ENCODE measurements around the gene USH1G. TPM values are rescaled to one million over a fixed set of nuclear protein-coding genes. Genes with fewer than 3 reads are reported as not detected.
A peak's percentile ranks its signal among the peaks of the same experiment; 100 is the strongest.
"Not testable (repeated sequence)": the region's sequence is repeated elsewhere in the genome, so short reads cannot be mapped to it uniquely, and the experiment has no call there.

USH1G gene
- total RNA-seq, 1 experiment from 2014 or later: 0.48 TPM

DNA sequence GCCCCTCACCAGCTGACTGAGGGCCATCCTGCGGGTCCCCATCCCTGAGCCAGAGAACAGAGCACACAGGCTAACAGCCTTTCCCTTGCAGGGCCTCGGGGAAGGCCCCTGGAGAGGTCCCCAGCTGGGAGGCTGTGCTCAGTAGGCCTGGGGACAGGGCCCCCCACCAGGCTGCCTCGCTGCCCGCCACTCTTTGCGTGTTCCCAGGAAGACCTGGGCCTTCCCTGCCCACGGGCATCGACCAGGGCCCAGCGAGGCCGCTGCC, 48.7 kb upstream of the USH1G start:
- H3K27me3 Mint-ChIP-seq (ENCODE audit: insufficient read depth, unreplicated experiment): peaks cover 2% of the 10 kb centered on the region
- ChIA-PET CTCF (interaction anchor here (0.7 to 4.7 kb wide), 8 partner anchors 10 to 98 kb away, joined by 3 to 61 read pairs (median 4); partner anchors contain the start of genes CDR2L, FDXR and MRPL58), POLR2A (interaction anchor here (1.1 to 2.6 kb wide), 5 partner anchors 10 to 99 kb away, joined by 3 to 19 read pairs (median 7); partner anchors contain the start of genes CDR2L, FDXR and MRPL58)
- peaks cover 36% of the 10 kb centered on the region for H3K4me1 ChIP-seq
- H3K27ac Mint-ChIP-seq (ENCODE audit: unreplicated experiment): no peak overlapping the region
- H3K4me3 Mint-ChIP-seq (ENCODE audit: unreplicated experiment): peak overlapping the region; percentile 84
- H3K9me3 ChIP-seq: no peaks in the 10 kb centered on the region
- H3K9me3 Mint-ChIP-seq (ENCODE audit: unreplicated experiment): no peaks in the 10 kb centered on the region
- H3K36me3 Mint-ChIP-seq (ENCODE audit: insufficient read depth, unreplicated experiment): peaks cover 6% of the 10 kb centered on the region
- peak overlapping the region; percentile 90 for H3K4me3 ChIP-seq (ENCODE audit: low read depth, low read length)
- H3K36me3 ChIP-seq (ENCODE audit: control insufficient read depth, insufficient read depth, low read length): no peaks in the 10 kb centered on the region
- no TSS peak for BruUV-seq (replicated peaks)
- H3K27me3 ChIP-seq (replicated peaks; ENCODE audit: control insufficient read depth, insufficient read depth, low read length): no peaks in the 10 kb centered on the region
- peak in 1 of 2 experiments; percentile 28 for DNase-seq
- TF ChIP-seq, protein P1, sequence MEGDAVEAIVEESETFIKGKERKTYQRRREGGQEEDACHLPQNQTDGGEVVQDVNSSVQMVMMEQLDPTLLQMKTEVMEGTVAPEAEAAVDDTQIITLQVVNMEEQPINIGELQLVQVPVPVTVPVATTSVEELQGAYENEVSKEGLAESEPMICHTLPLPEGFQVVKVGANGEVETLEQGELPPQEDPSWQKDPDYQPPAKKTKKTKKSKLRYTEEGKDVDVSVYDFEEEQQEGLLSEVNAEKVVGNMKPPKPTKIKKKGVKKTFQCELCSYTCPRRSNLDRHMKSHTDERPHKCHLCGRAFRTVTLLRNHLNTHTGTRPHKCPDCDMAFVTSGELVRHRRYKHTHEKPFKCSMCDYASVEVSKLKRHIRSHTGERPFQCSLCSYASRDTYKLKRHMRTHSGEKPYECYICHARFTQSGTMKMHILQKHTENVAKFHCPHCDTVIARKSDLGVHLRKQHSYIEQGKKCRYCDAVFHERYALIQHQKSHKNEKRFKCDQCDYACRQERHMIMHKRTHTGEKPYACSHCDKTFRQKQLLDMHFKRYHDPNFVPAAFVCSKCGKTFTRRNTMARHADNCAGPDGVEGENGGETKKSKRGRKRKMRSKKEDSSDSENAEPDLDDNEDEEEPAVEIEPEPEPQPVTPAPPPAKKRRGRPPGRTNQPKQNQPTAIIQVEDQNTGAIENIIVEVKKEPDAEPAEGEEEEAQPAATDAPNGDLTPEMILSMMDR (IDR thresholded peaks at IDR 0.05; ENCODE audit: insufficient read depth in 1 of 2, low read depth in 1 of 2, low read length in 1 of 2, severe bottlenecking in 1 of 2, unreplicated experiment in 1 of 2): no peak
- intact Hi-C loops (cut with micrococcal nuclease; ENCODE audit: unreplicated experiment): loop anchor here (1.0 kb wide), 1 partner anchor 11 kb away; no protein-coding TSS in a partner anchor
- H3K4me1 Mint-ChIP-seq (ENCODE audit: low read depth, unreplicated experiment): peaks cover 28% of the 10 kb centered on the region

DNA sequence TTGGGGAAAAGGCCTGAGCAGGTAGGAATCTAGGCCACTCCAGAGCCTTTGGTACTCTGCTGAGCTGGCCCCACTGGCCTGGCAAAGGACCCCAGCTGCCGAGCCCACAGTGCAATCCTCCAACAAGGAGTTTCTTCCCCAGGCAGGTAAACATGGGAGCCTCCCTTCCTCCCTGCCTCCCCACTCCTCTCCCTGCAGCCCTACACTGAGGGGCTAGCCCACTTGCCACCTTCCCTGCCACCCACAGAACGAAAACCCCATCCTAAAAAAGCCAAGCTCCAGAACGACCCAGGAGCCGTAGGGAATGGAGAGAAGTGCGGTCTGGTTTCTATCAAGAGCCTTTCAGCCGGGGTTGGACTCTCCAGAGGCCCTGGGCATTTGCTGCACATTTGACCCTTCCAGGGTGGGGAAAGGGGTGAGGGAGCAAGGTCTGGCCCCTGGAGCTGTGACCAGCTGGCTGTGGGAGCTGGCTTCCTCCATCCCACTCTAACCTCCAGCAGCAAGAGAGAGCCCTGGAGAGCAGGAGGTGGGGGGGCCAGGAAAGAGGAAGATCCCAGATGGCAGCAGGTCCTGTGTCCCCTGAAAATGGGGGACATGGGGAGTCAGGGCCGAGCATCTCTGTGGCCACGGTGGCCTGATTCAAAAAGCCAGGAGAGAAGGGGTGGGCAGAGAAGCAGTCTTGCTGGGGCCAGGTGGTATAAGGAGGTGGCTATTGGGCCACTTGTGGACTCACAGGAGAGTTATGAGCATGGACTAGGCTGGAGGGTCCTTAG, 48.2 kb upstream of the USH1G start:
- H3K36me3 Mint-ChIP-seq (ENCODE audit: insufficient read depth, unreplicated experiment): peaks cover 6% of the 10 kb centered on the region
- H3K4me3 Mint-ChIP-seq (ENCODE audit: unreplicated experiment): peak overlapping the region; percentile 84
- no peaks in the 10 kb centered on the region for H3K27me3 Mint-ChIP-seq (ENCODE audit: insufficient read depth, unreplicated experiment)
- peaks cover 28% of the 10 kb centered on the region for H3K4me1 Mint-ChIP-seq (ENCODE audit: low read depth, unreplicated experiment)
- peaks cover 36% of the 10 kb centered on the region for H3K4me1 ChIP-seq
- H3K36me3 ChIP-seq (ENCODE audit: control insufficient read depth, insufficient read depth, low read length): no peaks in the 10 kb centered on the region
- H3K27me3 ChIP-seq (replicated peaks; ENCODE audit: control insufficient read depth, insufficient read depth, low read length): no peaks in the 10 kb centered on the region
- POLR2A ChIA-PET: interaction anchor here (1.4 to 2.6 kb wide), 3 partner anchors 17 to 98 kb away, joined by 4 to 19 read pairs (median 17); partner anchors contain the start of genes CDR2L, FDXR and MRPL58
- no peaks in the 10 kb centered on the region for H3K9me3 Mint-ChIP-seq (ENCODE audit: unreplicated experiment)
- no TSS peak for BruUV-seq (replicated peaks)
- DNase-seq: peak in 1 of 2 experiments; percentile 27
- no peak overlapping the region for H3K27ac Mint-ChIP-seq (ENCODE audit: unreplicated experiment)
- H3K9me3 ChIP-seq: no peaks in the 10 kb centered on the region
- intact Hi-C loops (cut with micrococcal nuclease; ENCODE audit: unreplicated experiment): no loop called here
- TF ChIP-seq, protein P1 (IDR thresholded peaks at IDR 0.05; ENCODE audit: insufficient read depth in 1 of 2, low read depth in 1 of 2, low read length in 1 of 2, severe bottlenecking in 1 of 2, unreplicated experiment in 1 of 2): no peak
- H3K4me3 ChIP-seq (ENCODE audit: low read depth, low read length): peak overlapping the region; percentile 90
- CTCF ChIA-PET: interaction anchor here (0.7 to 4.7 kb wide), 7 partner anchors 9 to 65 kb away, joined by 3 to 61 read pairs (median 5); partner anchors contain the start of genes CDR2L and MRPL58

DNA sequence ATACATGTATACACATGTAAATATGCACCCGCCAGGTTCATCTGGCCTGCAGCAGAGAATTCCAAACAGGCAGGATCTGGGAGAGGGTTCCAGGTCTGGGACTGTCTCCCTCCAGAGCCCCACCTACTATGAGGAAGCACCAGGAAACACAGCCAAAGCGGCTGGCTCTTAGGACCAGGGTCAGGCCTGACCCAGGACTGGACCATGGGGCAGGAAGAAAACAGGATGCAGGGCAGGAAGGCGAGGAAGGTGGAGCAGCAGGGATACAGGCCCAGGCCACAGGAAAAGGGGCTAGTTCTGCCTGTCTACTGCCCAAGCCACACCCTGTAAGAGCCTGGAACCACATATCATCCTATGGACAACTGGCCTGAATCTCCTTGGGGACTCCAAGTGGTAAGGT, 47.3 kb upstream of the USH1G start:
- intact Hi-C loops (cut with micrococcal nuclease; ENCODE audit: unreplicated experiment): no loop called here
- Histone ChIP-seq H3K27me3 (replicated peaks; ENCODE audit: control insufficient read depth, insufficient read depth, low read length) (no peaks in the 10 kb centered on the region), H3K4me3 (ENCODE audit: low read depth, low read length) (no peak overlapping the region), H3K9me3 (no peaks in the 10 kb centered on the region), H3K36me3 (ENCODE audit: control insufficient read depth, insufficient read depth, low read length) (no peaks in the 10 kb centered on the region), H3K4me1 (peaks cover 36% of the 10 kb centered on the region)
- no peak overlapping the region for H3K27ac Mint-ChIP-seq (ENCODE audit: unreplicated experiment)
- H3K27me3 Mint-ChIP-seq (ENCODE audit: insufficient read depth, unreplicated experiment): no peaks in the 10 kb centered on the region
- POLR2A ChIA-PET: no interaction called here
- no peaks in the 10 kb centered on the region for H3K9me3 Mint-ChIP-seq (ENCODE audit: unreplicated experiment)
- no TSS peak for BruUV-seq (replicated peaks)
- DNase-seq: no peak
- H3K36me3 Mint-ChIP-seq (ENCODE audit: insufficient read depth, unreplicated experiment): peaks cover 6% of the 10 kb centered on the region
- H3K4me3 Mint-ChIP-seq (ENCODE audit: unreplicated experiment): peak overlapping the region; percentile 84
- CTCF ChIA-PET: interaction anchor here (4.7 kb wide), 1 partner anchor 9 kb away, joined by 61 read pairs; no protein-coding TSS in a partner anchor
- peaks cover 28% of the 10 kb centered on the region for H3K4me1 Mint-ChIP-seq (ENCODE audit: low read depth, unreplicated experiment)
- TF ChIP-seq, protein P1 (IDR thresholded peaks at IDR 0.05; ENCODE audit: insufficient read depth in 1 of 2, low read depth in 1 of 2, low read length in 1 of 2, severe bottlenecking in 1 of 2, unreplicated experiment in 1 of 2): no peak

DNA sequence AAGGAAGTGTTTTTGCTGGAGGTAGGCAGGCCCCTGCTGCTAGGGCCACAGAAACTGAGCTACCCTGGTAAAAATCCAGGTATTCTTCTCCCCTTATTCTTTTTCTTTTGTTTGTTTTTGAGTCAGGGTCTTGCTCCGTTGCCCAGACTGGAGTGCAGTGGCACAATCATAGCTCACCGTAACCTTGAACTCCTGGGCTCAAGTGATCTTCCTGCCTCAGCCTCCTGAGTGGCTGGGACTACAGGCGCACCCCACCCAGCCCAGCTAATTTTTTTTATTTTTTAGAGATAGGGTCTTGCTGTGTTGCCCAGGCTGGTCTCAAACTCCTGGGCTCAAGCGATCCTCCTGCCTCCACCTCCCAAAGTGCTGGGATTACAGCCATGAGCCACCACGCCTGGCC, 46.4 kb upstream of the USH1G start:
- intact Hi-C loops (cut with micrococcal nuclease; ENCODE audit: unreplicated experiment); H3K9me3 Mint-ChIP-seq (ENCODE audit: unreplicated experiment); DNase-seq; H3K27me3 Mint-ChIP-seq (ENCODE audit: insufficient read depth, unreplicated experiment); H3K4me3 ChIP-seq (ENCODE audit: low read depth, low read length); H3K36me3 ChIP-seq (ENCODE audit: control insufficient read depth, insufficient read depth, low read length); H3K27me3 ChIP-seq (replicated peaks; ENCODE audit: control insufficient read depth, insufficient read depth, low read length); BruUV-seq (replicated peaks); H3K36me3 Mint-ChIP-seq (ENCODE audit: insufficient read depth, unreplicated experiment); H3K9me3 ChIP-seq; H3K4me3 Mint-ChIP-seq (ENCODE audit: unreplicated experiment): not testable (repeated sequence)
- H3K4me1 ChIP-seq: peaks cover 36% of the 10 kb centered on the region
- CTCF ChIA-PET: interaction anchor here (0.7 kb wide), 1 partner anchor 59 kb away, joined by 5 read pairs; no protein-coding TSS in a partner anchor
- POLR2A ChIA-PET: interaction anchor here (0.7 kb wide), 1 partner anchor 214 kb away, joined by 12 read pairs; no protein-coding TSS in a partner anchor
- Mint-ChIP-seq H3K27ac (ENCODE audit: unreplicated experiment) (peak overlapping the region; percentile 83), H3K4me1 (ENCODE audit: low read depth, unreplicated experiment) (peaks cover 28% of the 10 kb centered on the region)

All from Caco-2 (cell line).